ENCODE data around the gene PAX2. TPM values are rescaled to one million over a fixed set of nuclear protein-coding genes. Genes with fewer than 3 reads are reported as not detected.
A peak's percentile ranks its signal among the peaks of the same experiment; 100 is the strongest.

The PAX2 gene
- total RNA-seq, 1 experiment from 2014 or later = not detected

- intact Hi-C loops (cut with micrococcal nuclease; ENCODE audit: unreplicated experiment) = no loop called here
- H3K27ac ChIP-seq (ENCODE audit: low read depth, low read length, poor library complexity, severe bottlenecking) = no peak overlapping the region
- peak overlapping the region; percentile 31 for H3K4me3 ChIP-seq (ENCODE audit: low read depth, low read length, poor library complexity, severe bottlenecking)
- POLR2A ChIA-PET (ENCODE audit: low non-redundant PET) = no interaction called here
- H3K4me1 ChIP-seq (ENCODE audit: insufficient read depth, low read length, poor library complexity, severe bottlenecking) = peaks cover 17% of the 10 kb centered on the region
- peak; percentile 24 for DNase-seq (ENCODE audit: low spot score)
- H3K9me3 ChIP-seq (ENCODE audit: low read depth, low read length, poor library complexity, severe bottlenecking) = no peaks in the 10 kb centered on the region
- BruUV-seq (replicated peaks) = no TSS peak
- peaks cover 99% of the 10 kb centered on the region for H3K27me3 ChIP-seq (replicated peaks; ENCODE audit: insufficient read depth, low read depth, low read length, poor library complexity)
- H3K36me3 ChIP-seq (ENCODE audit: insufficient read depth, low read length, poor library complexity, severe bottlenecking) = no peaks in the 10 kb centered on the region
- TF ChIP-seq CTCF (conservative IDR thresholded peaks at IDR 0.05; ENCODE audit: low read depth, low read length) (no peak), EZH2 (IDR thresholded peaks at IDR 0.05; ENCODE audit: borderline replicate concordance, low read depth, low read length, poor library complexity, severe bottlenecking) (peak; percentile 62)
- CTCF ChIA-PET = interaction anchor here (0.6 kb wide), 1 partner anchor 164 kb away, joined by 3 read pairs; no protein-coding TSS in a partner anchor
Measured at GRCh38 chr10:100827819-100828737, 82.7 kb downstream of the PAX2 start.

GRCh38 chr10:100828738-100829096, 83.3 kb downstream of the PAX2 start:
- no peaks in the 10 kb centered on the region for H3K9me3 ChIP-seq (ENCODE audit: low read depth, low read length, poor library complexity, severe bottlenecking)
- ChIA-PET POLR2A (ENCODE audit: low non-redundant PET) (no interaction called here), CTCF (no interaction called here)
- no TSS peak for BruUV-seq (replicated peaks)
- no peak for TF ChIP-seq CTCF (conservative IDR thresholded peaks at IDR 0.05; ENCODE audit: low read depth, low read length)
- TF ChIP-seq EZH2 (IDR thresholded peaks at IDR 0.05; ENCODE audit: borderline replicate concordance, low read depth, low read length, poor library complexity, severe bottlenecking) = no peak
- peaks cover 17% of the 10 kb centered on the region for H3K4me1 ChIP-seq (ENCODE audit: insufficient read depth, low read length, poor library complexity, severe bottlenecking)
- no peaks in the 10 kb centered on the region for H3K36me3 ChIP-seq (ENCODE audit: insufficient read depth, low read length, poor library complexity, severe bottlenecking)
- peaks cover 99% of the 10 kb centered on the region for H3K27me3 ChIP-seq (replicated peaks; ENCODE audit: insufficient read depth, low read depth, low read length, poor library complexity)
- H3K27ac ChIP-seq (ENCODE audit: low read depth, low read length, poor library complexity, severe bottlenecking) = no peak overlapping the region
- peak overlapping the region; percentile 31 for H3K4me3 ChIP-seq (ENCODE audit: low read depth, low read length, poor library complexity, severe bottlenecking)
- intact Hi-C loops (cut with micrococcal nuclease; ENCODE audit: unreplicated experiment) = no loop called here
- peak; percentile 30 for DNase-seq (ENCODE audit: low spot score)

- BruUV-seq (replicated peaks) = no TSS peak
Measured at GRCh38 chr10:100829097-100829870, 83.9 kb downstream of the PAX2 start.

More at GRCh38 chr10:100829097-100829870, 83.9 kb downstream of the PAX2 start:
- Histone ChIP-seq H3K27ac (ENCODE audit: low read depth, low read length, poor library complexity, severe bottlenecking) (no peak overlapping the region), H3K9me3 (ENCODE audit: low read depth, low read length, poor library complexity, severe bottlenecking) (no peaks in the 10 kb centered on the region), H3K27me3 (replicated peaks; ENCODE audit: insufficient read depth, low read depth, low read length, poor library complexity) (peaks cover 100% of the 10 kb centered on the region), H3K36me3 (ENCODE audit: insufficient read depth, low read length, poor library complexity, severe bottlenecking) (no peaks in the 10 kb centered on the region), H3K4me3 (ENCODE audit: low read depth, low read length, poor library complexity, severe bottlenecking) (peak overlapping the region; percentile 31), H3K4me1 (ENCODE audit: insufficient read depth, low read length, poor library complexity, severe bottlenecking) (peaks cover 17% of the 10 kb centered on the region)
- CTCF ChIA-PET = no interaction called here
- DNase-seq (ENCODE audit: low spot score) = no peak
- TF ChIP-seq EZH2 (IDR thresholded peaks at IDR 0.05; ENCODE audit: borderline replicate concordance, low read depth, low read length, poor library complexity, severe bottlenecking) (peak; percentile 97), CTCF (conservative IDR thresholded peaks at IDR 0.05; ENCODE audit: low read depth, low read length) (no peak)
- POLR2A ChIA-PET (ENCODE audit: low non-redundant PET) = no interaction called here
- intact Hi-C loops (cut with micrococcal nuclease; ENCODE audit: unreplicated experiment) = no loop called here
